ENCODE results near the gene MYH9.
"Not testable (repeated sequence)": the region's sequence is repeated elsewhere in the genome, so short reads cannot be mapped to it uniquely, and the experiment has no call there.

The MYH9 gene

DNA sequence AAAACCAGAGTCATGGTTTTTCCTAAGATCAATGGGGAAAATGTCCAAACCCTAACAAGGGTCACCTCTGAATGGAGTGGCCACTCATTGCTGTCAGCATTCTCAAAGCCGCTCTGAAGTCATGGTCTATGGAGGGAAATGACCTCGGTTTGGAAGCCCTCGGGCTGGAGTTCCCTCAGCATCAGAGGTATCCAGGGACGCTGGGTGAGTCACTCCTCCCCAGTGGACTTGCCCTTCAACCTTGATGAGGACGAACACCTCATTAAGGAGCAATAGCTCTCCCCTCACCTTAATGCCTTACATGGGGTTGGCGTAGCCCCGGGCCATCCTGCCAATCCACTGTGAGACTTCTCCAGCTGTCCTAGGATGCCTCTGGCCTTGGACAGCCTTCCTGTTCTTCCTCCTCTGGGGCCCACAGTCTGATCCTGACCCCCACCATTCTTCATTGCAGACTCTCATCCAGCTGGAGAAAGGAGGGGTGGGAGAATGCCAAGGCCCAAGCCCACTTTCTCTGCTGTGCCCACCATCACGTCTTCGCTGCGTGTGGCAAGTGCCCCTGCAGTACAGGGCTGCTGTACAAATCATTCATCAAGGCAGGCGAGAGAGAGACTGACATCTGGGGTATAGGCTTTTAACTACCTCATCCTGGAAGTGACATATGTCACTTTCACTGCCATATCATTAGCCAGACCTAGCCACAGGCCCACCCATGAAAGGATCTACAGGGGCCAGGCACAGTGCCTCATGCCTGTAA is 25.4 kb upstream of the MYH9 start:
- DNase-seq, result no peak

DNA sequence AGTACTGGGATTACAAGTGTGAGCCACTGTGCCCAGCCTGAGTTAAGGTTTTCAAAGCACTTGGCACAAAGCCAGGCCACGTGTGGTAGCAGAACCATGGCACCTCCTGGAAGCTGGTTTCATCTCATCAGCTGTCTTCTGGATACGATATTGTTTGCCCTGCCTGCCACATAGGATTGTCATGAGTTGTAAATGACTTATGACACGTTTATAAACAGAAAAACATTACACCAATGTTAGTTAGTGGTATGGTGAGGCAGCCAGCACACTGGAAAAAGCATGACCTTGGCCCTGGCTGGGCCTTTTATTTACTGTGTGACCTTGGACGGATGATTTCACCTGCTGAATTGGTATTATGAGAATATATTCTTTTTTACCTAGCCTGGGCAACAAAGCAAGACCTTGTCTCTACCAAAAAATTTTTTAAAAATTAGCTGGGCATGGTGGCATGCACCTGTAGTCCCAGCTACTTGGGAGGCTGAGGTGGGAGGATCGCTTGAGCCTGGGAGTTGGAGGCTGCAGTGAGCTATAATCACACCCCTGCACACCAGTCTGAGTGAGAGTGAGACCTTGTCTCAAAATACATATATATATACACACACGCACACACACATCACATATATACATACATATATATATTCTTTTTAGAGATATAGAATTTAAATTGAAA is 24.0 kb upstream of the MYH9 start:
- no peak for DNase-seq

GRCh38 chr22:36409911-36410756 is 22.4 kb upstream of the MYH9 start:
- DNase-seq, result peak; percentile 80 to 91

GRCh38 chr22:36409554-36409910 is 21.8 kb upstream of the MYH9 start:
- DNase-seq, result not testable (repeated sequence)

GRCh38 chr22:36409056-36409455 is 21.3 kb upstream of the MYH9 start:
- no peak for DNase-seq

DNA sequence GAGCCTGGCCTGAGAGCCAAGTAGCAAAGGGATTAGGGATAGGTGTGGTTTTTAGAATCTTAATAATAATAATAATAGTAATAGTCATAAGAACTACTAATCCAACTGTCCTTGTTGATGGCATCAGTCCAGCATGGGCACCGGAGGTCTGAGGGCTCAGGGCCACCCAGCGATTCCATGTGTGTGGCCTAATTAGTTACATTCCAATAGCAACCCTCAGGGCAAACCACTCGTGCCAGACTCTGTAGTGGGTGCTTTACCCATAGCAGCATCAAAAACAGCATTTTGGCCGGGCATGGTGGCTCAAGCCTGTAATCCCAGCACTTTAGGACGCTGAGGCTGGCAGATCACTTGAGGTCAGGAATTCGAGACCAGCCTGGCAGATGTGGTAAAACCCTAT is 19.0 kb upstream of the MYH9 start:
- no peak for DNase-seq

DNA sequence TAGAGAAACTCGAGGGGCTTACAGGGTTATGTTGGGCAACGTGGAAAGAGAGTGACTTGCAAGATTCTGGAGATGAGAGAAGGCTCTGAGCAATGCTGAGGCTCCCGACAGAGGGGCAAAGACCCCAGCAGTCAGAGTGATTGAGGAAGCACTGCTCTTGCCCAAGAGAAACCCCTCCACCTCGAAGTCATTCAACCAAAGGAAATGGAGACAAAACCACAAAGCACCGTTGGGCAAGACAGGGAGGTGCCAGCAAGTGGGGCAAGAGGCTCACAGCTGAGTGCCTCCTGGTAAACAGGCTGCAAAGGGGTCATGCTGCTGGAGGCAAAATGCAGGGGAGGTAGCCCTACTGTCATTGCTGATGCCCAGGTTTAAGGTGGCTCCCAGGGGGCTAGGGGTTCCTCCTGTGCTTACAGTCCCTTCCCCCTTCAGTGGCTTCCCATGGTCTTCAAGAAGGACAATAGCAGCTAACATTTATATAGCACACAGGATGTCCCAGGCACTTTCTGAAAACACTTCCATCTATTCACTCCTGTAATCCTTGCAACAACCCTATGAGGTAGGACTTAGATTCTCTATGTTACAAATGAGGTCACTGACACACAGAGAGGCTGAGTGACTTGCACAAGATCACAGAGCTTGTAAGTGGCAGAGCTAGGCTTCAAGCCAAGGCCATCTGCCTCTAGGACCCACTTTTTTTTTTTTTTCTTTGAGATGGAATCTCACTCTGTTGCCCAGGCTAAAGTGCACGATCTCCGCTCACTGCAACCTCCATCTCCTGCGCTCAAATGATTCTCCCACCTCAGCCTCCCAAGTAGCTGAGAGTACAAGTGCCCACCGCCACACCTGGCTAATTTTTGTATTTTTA is 18.1 kb upstream of the MYH9 start:
- no peak for DNase-seq

GRCh38 chr22:36405221-36405661 is 17.5 kb upstream of the MYH9 start:
- DNase-seq, result no peak

GRCh38 chr22:36404446-36404845 is 16.7 kb upstream of the MYH9 start:
- DNase-seq, result no peak

GRCh38 chr22:36399472-36399778 is 11.7 kb upstream of the MYH9 start:
- no peak for DNase-seq

DNA sequence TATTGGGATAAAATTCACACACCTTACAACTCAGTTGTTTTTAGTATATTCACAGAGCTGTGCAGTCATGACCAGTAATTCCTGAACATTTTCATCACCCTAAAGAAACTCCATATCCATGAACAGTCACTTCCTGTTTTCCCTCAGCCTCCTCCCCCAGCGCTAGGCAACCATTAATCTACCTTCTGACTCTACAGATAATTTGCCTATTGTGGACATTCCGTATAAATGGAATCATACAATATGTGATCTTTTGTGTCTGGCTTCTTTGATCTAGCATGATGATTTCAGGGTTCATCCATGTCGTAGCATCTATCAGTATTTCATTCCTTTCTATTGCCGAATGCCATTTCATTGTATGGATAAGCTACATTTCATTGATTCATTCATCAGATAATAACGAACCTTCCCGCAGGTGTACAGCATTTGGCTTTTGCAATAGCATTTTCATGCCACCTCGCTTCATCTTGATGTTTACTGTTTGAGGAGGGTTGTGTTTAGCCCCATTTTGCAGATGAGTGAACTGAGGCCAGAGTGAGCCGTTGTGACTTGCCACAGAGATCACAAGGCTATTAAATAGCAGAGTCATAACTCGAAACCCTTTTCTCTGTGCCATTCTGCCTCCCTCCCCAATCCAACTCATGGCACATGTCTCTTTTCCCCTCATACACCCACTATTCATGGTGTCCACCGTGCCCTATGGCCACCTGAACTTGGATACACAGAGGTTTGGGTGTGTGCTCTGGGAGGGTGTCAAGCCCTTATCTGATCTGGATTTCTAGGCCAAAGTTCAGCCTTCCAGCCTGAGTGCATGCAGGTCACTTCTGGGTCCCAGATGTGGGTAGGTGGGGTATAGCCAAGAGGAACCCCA is 11.1 kb upstream of the MYH9 start:
- no peak for DNase-seq

DNA sequence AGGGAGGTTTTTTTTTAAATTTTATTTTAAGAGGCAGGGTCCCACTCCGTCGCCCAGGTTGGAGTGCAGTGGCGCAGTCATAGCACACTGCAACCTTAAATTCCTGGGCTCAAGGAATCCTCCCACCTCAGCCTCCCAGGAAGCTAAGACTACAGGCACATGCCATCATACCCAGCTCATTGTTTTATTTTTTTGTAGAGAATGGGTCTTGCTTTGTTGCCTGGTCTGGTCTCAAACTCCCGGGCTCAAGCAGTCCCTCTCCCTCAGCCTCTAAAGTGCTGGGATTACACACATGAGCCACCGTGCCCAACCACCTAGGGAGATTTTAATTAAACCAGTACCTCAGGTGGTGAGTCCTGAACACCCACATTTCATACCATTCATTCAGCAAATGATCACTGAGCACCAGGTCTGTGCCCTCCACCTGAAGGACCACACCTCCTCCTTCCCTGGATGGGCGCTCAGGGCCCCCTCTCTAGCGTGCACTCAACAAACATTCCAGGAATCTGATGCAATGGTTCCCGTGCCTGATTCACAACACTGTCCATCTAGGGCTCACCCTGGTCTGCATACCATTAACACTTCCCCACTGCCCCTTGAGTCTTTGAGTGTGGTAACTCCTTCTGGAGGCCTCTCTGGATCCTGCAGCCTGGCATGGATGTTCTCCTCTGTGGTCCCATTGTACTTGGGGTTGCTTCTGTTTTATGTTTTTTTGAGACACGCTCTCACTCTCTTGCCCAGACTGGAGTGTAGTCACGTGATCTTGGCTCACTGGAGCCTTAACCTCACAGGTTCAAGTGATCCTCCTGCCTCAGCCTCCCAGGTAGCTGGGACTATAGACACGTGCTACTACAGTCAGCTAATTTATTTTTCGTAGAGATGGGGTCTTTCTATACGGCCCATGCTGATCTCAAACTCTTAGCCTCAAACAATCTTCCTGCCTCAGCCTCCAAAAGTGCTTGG is 9.6 kb upstream of the MYH9 start:
- DNase-seq, result no peak

DNA sequence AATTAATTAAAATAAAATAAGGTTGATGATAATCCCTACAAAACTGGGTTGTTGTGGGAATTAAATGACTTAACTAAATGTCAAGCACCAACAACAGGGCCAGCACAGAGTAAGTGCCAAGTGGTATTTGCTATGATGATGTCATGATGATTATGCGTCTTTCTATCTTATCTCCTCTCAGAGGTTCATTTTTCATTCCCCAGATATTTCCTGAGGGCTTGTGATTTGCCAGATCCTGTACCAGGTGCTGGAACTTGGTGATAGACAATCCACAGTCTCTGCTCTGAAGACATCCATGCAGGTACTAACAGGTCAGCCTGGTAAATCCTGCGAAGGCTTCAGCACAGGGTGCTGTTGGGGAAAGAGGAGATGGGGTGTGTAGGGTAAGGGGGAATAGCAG is 8.1 kb upstream of the MYH9 start:
- DNase-seq, result no peak

DNA sequence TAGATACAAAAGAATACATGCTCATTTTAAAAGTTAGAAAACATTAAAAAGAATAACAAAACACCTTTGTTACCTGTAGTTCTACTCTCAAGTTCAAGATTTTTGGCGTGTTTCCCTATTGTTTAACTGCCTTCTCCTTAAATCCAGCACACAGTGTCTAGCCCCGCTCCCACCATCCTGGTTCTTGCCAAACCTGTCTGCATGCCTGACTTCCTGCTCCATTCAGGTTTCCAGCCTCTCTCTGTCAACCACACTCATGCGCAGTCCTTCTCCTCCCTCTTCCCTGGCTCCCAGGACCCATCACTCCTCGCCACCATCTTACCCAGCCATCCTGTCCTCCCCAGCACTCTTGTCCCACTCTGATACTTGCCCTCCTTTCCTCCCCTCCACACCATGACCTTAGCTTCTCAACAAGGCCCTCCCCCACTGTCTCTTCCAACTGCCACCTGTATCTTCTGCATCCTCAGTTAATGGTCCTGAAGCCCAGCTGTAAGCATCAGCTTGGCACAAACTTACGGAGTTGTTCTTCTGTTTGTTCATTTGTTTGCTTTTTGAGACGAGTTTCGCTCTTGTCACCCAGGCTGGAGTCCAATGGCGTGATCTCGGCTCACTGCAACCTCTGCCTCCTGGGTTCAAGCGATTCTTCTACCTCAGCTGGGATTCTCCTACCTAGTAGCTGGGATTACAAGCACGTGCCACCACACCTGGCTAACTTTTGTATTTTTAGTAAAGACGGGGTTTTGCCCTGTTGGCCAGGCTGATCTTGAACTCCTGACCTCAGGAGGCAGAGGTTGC is 7.5 kb upstream of the MYH9 start:
- DNase-seq, result no peak

DNA sequence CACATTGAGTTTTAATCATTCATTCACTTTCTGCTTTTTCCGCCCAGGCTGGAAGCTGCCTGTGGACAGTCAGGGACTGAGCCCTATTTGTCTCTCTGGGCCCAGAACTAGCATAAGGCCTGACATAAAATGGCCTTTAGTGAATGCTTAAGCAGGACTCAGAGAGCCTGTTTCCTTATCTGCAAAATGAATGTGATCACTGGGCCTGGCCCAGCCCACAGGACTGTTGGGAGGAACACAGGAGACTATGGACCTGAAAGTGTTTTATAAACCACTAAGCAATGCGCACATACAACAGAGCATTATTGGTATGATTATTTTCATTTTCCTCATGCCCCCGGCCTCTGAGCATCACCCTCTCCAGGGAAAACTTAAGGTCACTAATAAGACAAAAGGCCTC is 3.9 kb upstream of the MYH9 start:
- no peak for DNase-seq

- not testable (repeated sequence) for DNase-seq
Observed at GRCh38 chr22:36389122-36389521, 1.4 kb upstream of the MYH9 start.

GRCh38 chr22:36387709-36387958 is 133 bp downstream of the MYH9 start:
- DNase-seq, result no peak

DNA sequence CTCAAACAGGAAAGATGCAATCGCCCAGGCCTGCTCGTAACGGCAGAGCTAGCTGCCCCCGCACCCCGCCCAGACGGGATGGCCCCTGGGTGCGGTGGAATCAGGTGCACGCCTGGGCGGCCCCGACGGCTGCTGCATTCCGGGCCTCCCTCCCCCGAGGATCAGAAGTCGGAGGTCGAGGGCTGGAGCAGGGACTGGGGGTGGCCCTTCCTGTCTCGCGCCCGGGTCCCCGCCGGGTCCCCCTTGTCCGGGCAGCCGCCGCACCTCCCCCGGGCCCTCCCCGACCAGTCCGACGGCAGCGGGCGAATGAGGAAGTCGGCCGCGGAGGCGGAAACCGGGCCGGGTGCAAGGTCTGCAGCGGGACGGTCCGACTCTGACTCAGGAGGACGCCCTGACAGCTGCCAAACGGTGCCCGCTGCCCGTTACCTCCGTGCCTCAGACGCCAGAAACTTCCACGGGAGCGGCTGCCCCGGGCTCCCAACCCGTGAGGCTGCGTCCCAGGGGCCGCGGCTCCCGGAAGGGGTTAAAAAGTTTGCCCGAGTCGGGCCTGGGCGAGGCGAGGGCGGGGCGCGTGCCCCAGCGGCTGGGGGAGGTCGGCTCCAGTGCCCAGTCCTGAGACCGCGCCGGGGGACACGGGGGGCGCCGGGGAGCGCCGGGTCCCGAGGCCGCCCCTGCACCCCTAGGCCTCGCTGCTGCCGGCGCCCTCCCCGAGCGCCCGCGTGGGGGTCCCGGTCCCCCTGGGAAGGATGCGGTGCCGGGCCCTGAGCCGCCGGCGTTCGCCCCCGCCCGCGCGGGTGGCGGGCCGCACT is 663 bp downstream of the MYH9 start:
- no peak for DNase-seq

DNA sequence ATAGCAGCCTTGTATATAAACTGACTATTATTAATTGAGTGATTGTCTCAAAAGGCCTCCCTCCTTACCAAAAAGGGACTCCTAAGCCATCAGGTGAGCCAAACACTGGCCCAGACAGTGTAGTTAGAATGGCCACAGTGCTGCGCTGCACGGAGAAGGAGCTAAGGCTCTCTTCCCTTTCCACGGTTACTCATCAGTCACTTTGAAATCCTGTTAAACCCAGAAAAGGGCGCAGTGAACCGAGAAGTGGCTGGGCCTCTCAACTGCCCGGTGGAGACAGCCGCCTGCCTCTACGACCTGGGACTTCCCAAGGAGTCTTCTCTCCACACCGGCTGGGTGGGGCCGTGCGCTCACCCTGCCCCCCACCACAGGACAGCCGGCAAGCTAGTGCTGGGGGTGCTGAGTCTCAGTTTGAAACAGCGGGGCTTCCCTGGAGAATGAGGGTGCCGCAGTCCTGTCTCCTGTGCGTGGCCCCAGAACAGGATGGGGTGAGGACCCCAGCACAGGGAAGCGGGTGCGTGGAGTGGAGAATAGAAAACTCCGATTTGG is 1.3 kb downstream of the MYH9 start:
- no peak for DNase-seq
